Germinal center (tissue), 1 donor: ENCODE measurements around the gene CD6.
A peak's percentile ranks its signal among the peaks of the same experiment; 100 is the strongest.

ENCODE experiments used
- DNase-seq: peaks from one replicate; pipeline ENCODE4 v3.0.0; 2012; ENCODE audit warnings: mixed read lengths, low spot score

CD6 gene

GRCh38 chr11:60984149-60984548, 12.7 kb downstream of the CD6 start:
- no peak for DNase-seq

GRCh38 chr11:60984636-60985035, 13.2 kb downstream of the CD6 start:
- no peak for DNase-seq

- DNase-seq, result no peak
Observed at GRCh38 chr11:60985501-60985900, 14.0 kb downstream of the CD6 start.

GRCh38 chr11:60985991-60986915, 14.8 kb downstream of the CD6 start:
- no peak for DNase-seq

- DNase-seq, result no peak
Observed at GRCh38 chr11:60987577-60988277, 16.2 kb downstream of the CD6 start.

- DNase-seq, result no peak
Observed at GRCh38 chr11:60988658-60989057, 17.2 kb downstream of the CD6 start.

GRCh38 chr11:60989093-60989650, 17.7 kb downstream of the CD6 start:
- DNase-seq, result no peak

- DNase-seq, result no peak
Observed at GRCh38 chr11:60991457-60991856, 20.0 kb downstream of the CD6 start.

GRCh38 chr11:60992842-60993409, 21.4 kb downstream of the CD6 start:
- DNase-seq, result no peak

GRCh38 chr11:60993615-60994014, 22.1 kb downstream of the CD6 start:
- no peak for DNase-seq

GRCh38 chr11:60994541-60995080, 23.1 kb downstream of the CD6 start:
- DNase-seq, result no peak

GRCh38 chr11:60995798-60996197, 24.3 kb downstream of the CD6 start:
- no peak for DNase-seq

GRCh38 chr11:60996381-60997138, 25.1 kb downstream of the CD6 start:
- no peak for DNase-seq

- DNase-seq, result no peak
Observed at GRCh38 chr11:61000426-61000825, 28.9 kb downstream of the CD6 start.

- DNase-seq, result no peak
Observed at GRCh38 chr11:61001931-61002330, 30.5 kb downstream of the CD6 start.

GRCh38 chr11:61002598-61002997, 31.1 kb downstream of the CD6 start:
- no peak for DNase-seq

- DNase-seq, result no peak
Observed at GRCh38 chr11:61004180-61004611, 32.7 kb downstream of the CD6 start.

- DNase-seq, result no peak
Observed at GRCh38 chr11:61004761-61005181, 33.3 kb downstream of the CD6 start.

GRCh38 chr11:61007383-61007955, 36.0 kb downstream of the CD6 start:
- DNase-seq, result peak; percentile 39

- no peak for DNase-seq
Observed at GRCh38 chr11:61007956-61008896, 36.7 kb downstream of the CD6 start.
